ENCODE measurements around the gene KRT4. TPM values are rescaled to one million over a fixed set of nuclear protein-coding genes. Genes with fewer than 3 reads are reported as not detected.

KRT4 gene
- total and polyA plus RNA-seq, 2 experiments from 2014 or later, result 4.2 to 8.7 TPM

DNA sequence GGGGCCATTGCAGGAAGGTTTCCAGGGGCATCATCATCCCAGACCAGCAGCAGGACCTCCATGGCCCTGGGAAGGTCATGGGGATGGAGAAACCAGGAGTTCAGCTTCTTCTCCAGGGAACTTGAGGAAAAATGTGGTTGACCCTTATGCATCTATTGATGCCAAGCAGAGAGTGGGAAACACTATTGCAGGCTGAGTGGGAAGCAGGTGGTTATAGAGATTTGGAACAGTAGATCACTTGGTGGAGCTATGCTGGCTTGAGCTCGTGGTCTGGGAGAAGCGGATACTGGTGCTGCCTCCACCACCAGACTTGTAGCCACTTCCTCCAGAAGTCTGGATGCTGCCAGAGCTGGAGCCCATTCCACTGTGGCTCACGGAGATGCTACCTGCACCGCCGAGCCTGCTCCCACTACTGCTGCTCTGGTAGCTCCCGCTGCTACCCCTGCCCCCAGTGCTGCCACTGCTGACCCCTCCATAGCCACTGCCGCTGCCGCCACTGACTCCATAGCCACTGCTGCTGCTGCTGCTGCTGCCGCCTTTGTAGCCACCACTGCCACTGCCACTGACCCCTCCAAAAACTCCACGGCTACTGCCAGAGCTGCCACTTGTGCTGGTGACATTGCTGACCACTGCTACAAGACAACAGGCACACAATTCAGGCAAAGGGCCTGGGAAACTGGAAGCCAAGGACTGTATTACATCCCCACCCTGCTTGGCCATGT, 45.3 kb downstream of the KRT4 start:
- Histone ChIP-seq H3K4me3 (no peak overlapping the region), H4K20me1 (ENCODE audit: insufficient read depth, poor library complexity, severe bottlenecking) (no peaks in the 10 kb centered on the region), H3K9me2 (replicated peaks; ENCODE audit: insufficient read depth) (no peaks in the 10 kb centered on the region), H3K27ac (no peak overlapping the region), H3K36me3 (replicated peaks; ENCODE audit: insufficient read depth, low read depth) (no peaks in the 10 kb centered on the region), H3K4me1 (ENCODE audit: insufficient read depth) (no peaks in the 10 kb centered on the region), H2AFZ (no peak overlapping the region), H3K27me3 (peaks cover 19% of the 10 kb centered on the region), H3K79me2 (no peaks in the 10 kb centered on the region), H3K9me3 (ENCODE audit: low read depth) (no peaks in the 10 kb centered on the region), H3K4me2 (no peak overlapping the region)
- no peak for DNase-seq (ENCODE audit: low spot score)
- WGBS (ENCODE audit: low lambda C conversion rate, missing lambda C conversion rate), result 92% methylated on average over 10 of the region's 10 CpGs
- TF ChIP-seq EZH2 (IDR thresholded peaks at IDR 0.05; ENCODE audit: borderline replicate concordance) (no peak), EZH2phosphoT487 (IDR thresholded peaks at IDR 0.05; ENCODE audit: low read depth, severe bottlenecking, unreplicated experiment) (no peak)
- TF ChIP-seq, protein P1, sequence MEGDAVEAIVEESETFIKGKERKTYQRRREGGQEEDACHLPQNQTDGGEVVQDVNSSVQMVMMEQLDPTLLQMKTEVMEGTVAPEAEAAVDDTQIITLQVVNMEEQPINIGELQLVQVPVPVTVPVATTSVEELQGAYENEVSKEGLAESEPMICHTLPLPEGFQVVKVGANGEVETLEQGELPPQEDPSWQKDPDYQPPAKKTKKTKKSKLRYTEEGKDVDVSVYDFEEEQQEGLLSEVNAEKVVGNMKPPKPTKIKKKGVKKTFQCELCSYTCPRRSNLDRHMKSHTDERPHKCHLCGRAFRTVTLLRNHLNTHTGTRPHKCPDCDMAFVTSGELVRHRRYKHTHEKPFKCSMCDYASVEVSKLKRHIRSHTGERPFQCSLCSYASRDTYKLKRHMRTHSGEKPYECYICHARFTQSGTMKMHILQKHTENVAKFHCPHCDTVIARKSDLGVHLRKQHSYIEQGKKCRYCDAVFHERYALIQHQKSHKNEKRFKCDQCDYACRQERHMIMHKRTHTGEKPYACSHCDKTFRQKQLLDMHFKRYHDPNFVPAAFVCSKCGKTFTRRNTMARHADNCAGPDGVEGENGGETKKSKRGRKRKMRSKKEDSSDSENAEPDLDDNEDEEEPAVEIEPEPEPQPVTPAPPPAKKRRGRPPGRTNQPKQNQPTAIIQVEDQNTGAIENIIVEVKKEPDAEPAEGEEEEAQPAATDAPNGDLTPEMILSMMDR (IDR thresholded peaks at IDR 0.05; ENCODE audit: poor library complexity), result no peak

DNA sequence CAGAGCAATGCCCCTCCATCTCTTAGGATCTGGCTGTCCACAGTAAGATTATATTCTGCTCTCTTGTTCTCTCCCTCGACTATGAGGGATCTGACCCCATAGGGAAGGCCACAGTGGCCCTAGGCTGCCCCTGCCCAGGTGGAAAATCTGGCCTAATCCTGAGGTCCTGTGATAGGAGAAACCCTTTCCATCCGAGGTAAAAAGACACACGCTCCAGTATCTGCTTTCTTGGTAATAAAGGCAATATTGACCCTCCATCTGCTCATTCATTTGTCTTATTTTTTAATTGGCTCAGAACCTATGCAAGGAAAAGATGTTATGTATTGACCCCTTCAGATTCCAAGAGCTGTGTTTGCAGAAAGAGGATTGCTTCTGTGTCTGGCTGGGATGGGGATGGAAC, 46.5 kb downstream of the KRT4 start:
- Histone ChIP-seq H3K27ac (no peak overlapping the region), H3K27me3 (peaks cover 10% of the 10 kb centered on the region), H3K36me3 (replicated peaks; ENCODE audit: insufficient read depth, low read depth) (no peaks in the 10 kb centered on the region), H3K9me2 (replicated peaks; ENCODE audit: insufficient read depth) (no peaks in the 10 kb centered on the region), H3K4me1 (ENCODE audit: insufficient read depth) (no peaks in the 10 kb centered on the region), H2AFZ (no peak overlapping the region), H3K9me3 (ENCODE audit: low read depth) (no peaks in the 10 kb centered on the region), H4K20me1 (ENCODE audit: insufficient read depth, poor library complexity, severe bottlenecking) (no peaks in the 10 kb centered on the region), H3K79me2 (no peaks in the 10 kb centered on the region), H3K4me3 (no peak overlapping the region), H3K4me2 (no peak overlapping the region)
- TF ChIP-seq EZH2 (IDR thresholded peaks at IDR 0.05; ENCODE audit: borderline replicate concordance) (no peak), EZH2phosphoT487 (IDR thresholded peaks at IDR 0.05; ENCODE audit: low read depth, severe bottlenecking, unreplicated experiment) (no peak)
- TF ChIP-seq, protein P1 (IDR thresholded peaks at IDR 0.05; ENCODE audit: poor library complexity), result no peak
- DNase-seq (ENCODE audit: low spot score), result no peak
- 44% methylated on average over 3 of the region's 3 CpGs for WGBS (ENCODE audit: low lambda C conversion rate, missing lambda C conversion rate)

DNA sequence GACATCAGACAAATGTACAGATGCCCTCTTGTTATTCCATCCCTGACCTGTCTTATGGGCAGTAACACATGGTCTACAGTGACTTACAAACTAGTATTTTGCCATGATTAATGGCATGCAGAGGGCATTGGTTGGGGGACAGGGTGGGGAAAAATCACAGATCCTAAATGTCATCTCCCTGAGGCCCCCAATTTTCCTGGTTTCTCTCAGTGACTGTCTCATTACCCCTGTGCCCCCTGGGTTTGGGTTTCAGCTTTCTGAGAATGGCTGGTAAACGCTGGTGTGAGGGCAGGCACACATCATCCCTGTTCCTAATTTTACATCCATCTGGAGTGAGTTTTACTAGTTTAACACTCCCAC, 46.9 kb downstream of the KRT4 start:
- H4K20me1 ChIP-seq (ENCODE audit: insufficient read depth, poor library complexity, severe bottlenecking), result no peaks in the 10 kb centered on the region
- no peaks in the 10 kb centered on the region for H3K9me2 ChIP-seq (replicated peaks; ENCODE audit: insufficient read depth)
- DNase-seq (ENCODE audit: low spot score), result no peak
- no peak overlapping the region for H3K4me3 ChIP-seq
- no peak overlapping the region for H3K27ac ChIP-seq
- peaks cover 10% of the 10 kb centered on the region for H3K27me3 ChIP-seq
- no peaks in the 10 kb centered on the region for H3K36me3 ChIP-seq (replicated peaks; ENCODE audit: insufficient read depth, low read depth)
- 71% methylated on average over 1 of the region's 1 CpG for WGBS (ENCODE audit: low lambda C conversion rate, missing lambda C conversion rate)
- no peaks in the 10 kb centered on the region for H3K9me3 ChIP-seq (ENCODE audit: low read depth)
- H3K4me2 ChIP-seq, result no peak overlapping the region
- H3K79me2 ChIP-seq, result no peaks in the 10 kb centered on the region
- H3K4me1 ChIP-seq (ENCODE audit: insufficient read depth), result no peaks in the 10 kb centered on the region
- TF ChIP-seq EZH2phosphoT487 (IDR thresholded peaks at IDR 0.05; ENCODE audit: low read depth, severe bottlenecking, unreplicated experiment) (no peak), EZH2 (IDR thresholded peaks at IDR 0.05; ENCODE audit: borderline replicate concordance) (no peak)
- TF ChIP-seq, protein P1 (IDR thresholded peaks at IDR 0.05; ENCODE audit: poor library complexity), result no peak
- no peak overlapping the region for H2AFZ ChIP-seq
